K562 (cell line): ENCODE measurements around the gene ANKMY1. TPM values are rescaled to one million over a fixed set of nuclear protein-coding genes. Genes with fewer than 3 reads are reported as not detected.

Experiments used
- ATAC-seq: fragments of 200-7000 bp; cut with Tn5 transposase; 3 replicates; pipeline ENCODE4 v1.9.1; 2020; ENCODE audit warnings: moderate library complexity
- BruUV-seq: library from RNA; stranded (reverse); fragments of 400-500 nt; replicated peaks from 2 replicates; lab custom pipeline; 2021; lab: Mats Ljungman, UMichigan
- CTCF ChIA-PET: fragments of 300-600 bp; formaldehyde crosslinking; extraction: SDS; loops from one replicate; lab custom pipeline; 2021; ENCODE audit warnings: low intra/inter-chr PET ratio; lab: Yijun Ruan, JAX
- POLR2A ChIA-PET: fragments of 300-600, 350-650 bp; sonication (Branson Sonifier 250); formaldehyde crosslinking; extraction: SDS; loops from one replicate; lab custom pipeline; 2021; ENCODE audit warnings: antibody characterized with exemption, inconsistent platforms; lab: Yijun Ruan, JAX
- DNase-seq, 4 experiments: peaks; one replicate each; pipeline versions ENCODE4 v3.0.0 to v3.0.0-alpha.2; 2011 to 2018; ENCODE audit warnings: low spot score in 3 of 4, mixed read lengths in 3 of 4; ENCODE audit errors: extremely low read depth in 1 of 4
- FAIRE-seq: peaks from 2 replicates; lab custom pipeline; 2011; peaks lifted over from hg19 to GRCh38; lab: Jason Lieb, UNC
- H2AFZ ChIP-seq: 2 replicates; pipeline ENCODE4 v1.6.0; 2011; ENCODE audit warnings: low read depth, low read length, control low read depth, inconsistent platforms
- H3K27ac ChIP-seq: fragments of 200-600 bp; 3 replicates; pipeline ENCODE4 v1.8.0; 2011; ENCODE audit warnings: low read depth, mild to moderate bottlenecking, control low read depth, inconsistent platforms, low read length, moderate library complexity, mixed read lengths; ENCODE audit errors: extremely low read depth
- H3K27me3 ChIP-seq, 2 experiments: fragments of 300-600 bp in 1 of 2; 2 replicates in 1 of 2; 3 replicates in 1 of 2; pipeline versions ENCODE4 v1.6.0 to v1.8.0; 2011; ENCODE audit warnings: inconsistent platforms in 2 of 2, low read length in 2 of 2, mild to moderate bottlenecking in 1 of 2, mixed read lengths in 1 of 2, moderate library complexity in 1 of 2; ENCODE audit not compliant: control insufficient read depth in 2 of 2, insufficient read depth in 2 of 2
- H3K36me3 ChIP-seq: fragments of 300-600 bp; 3 replicates; pipeline ENCODE4 v1.8.0; 2011; ENCODE audit warnings: mild to moderate bottlenecking, low read length, inconsistent platforms; ENCODE audit not compliant: control insufficient read depth, insufficient read depth
- H3K4me1 ChIP-seq, 2 experiments: fragments of 200-600 bp in 1 of 2; replicated peaks in 1 of 2; 2 replicates in 1 of 2; 3 replicates in 1 of 2; pipeline versions ENCODE4 v1.5.1 to v1.8.0; 2011; ENCODE audit warnings: inconsistent platforms in 2 of 2, low read length in 2 of 2, mild to moderate bottlenecking in 1 of 2, mixed read lengths in 1 of 2, moderate library complexity in 1 of 2; ENCODE audit not compliant: control insufficient read depth in 2 of 2, insufficient read depth in 2 of 2
- H3K4me2 ChIP-seq: 2 replicates; pipeline ENCODE4 v1.6.1; 2011; ENCODE audit warnings: low read length, control low read depth, inconsistent platforms, mixed read lengths; ENCODE audit not compliant: insufficient read depth
- H3K4me3 ChIP-seq: fragments of 200-600 bp; sonication (generic), shearing (Covaris generic); 2 replicates; pipeline ENCODE4 v1.5.1; 2016; ENCODE audit warnings: control low read depth, inconsistent platforms
- H3K79me2 ChIP-seq: fragments of 200-600 bp; 3 replicates; pipeline ENCODE4 v1.8.0; 2011; ENCODE audit warnings: low read length, inconsistent platforms; ENCODE audit not compliant: control insufficient read depth, insufficient read depth
- H3K9ac ChIP-seq, 2 experiments: 2 replicates each; pipeline versions ENCODE4 v1.6.0 to v1.6.1; 2011; ENCODE audit warnings: low read depth in 2 of 2, low read length in 2 of 2, control low read depth in 1 of 2, inconsistent platforms in 1 of 2, mild to moderate bottlenecking in 1 of 2, mixed read lengths in 1 of 2; ENCODE audit not compliant: insufficient read depth in 1 of 2
- H3K9me1 ChIP-seq: one replicate; pipeline ENCODE4 v1.6.0; 2011; ENCODE audit warnings: inconsistent platforms, mild to moderate bottlenecking, low read length, moderate library complexity; ENCODE audit not compliant: control insufficient read depth, insufficient read depth
- H3K9me3 ChIP-seq: replicated peaks from 2 replicates; pipeline ENCODE4 v1.5.1; 2011; ENCODE audit warnings: low read depth, low read length, inconsistent platforms; ENCODE audit not compliant: control insufficient read depth, insufficient read depth
- H4K20me1 ChIP-seq: replicated peaks from 2 replicates; pipeline ENCODE4 v1.6.1; 2011; ENCODE audit warnings: low read length, inconsistent platforms, mixed read lengths; ENCODE audit not compliant: control insufficient read depth, insufficient read depth
- FIP1L1 ChIP-seq: fragments of 200-400 bp; formaldehyde crosslinking; IDR thresholded peaks from 2 replicates; pipeline ENCODE4 v1.6.1; 2018; ENCODE audit warnings: mild to moderate bottlenecking, low read depth, low read length; ENCODE audit not compliant: poor library complexity, severe bottlenecking
- GATA2 ChIP-seq: sonication (generic); formaldehyde crosslinking; IDR thresholded peaks from 2 replicates; pipeline ENCODE4 v1.4.0; 2020; ENCODE audit warnings: mild to moderate bottlenecking, missing genetic modification reagents
- HMBOX1 ChIP-seq: sonication (generic); IDR thresholded peaks from 2 replicates; pipeline ENCODE4 v1.6.1; 2016
- PHF21A ChIP-seq: fragments of 450-650 bp; IDR thresholded peaks from 2 replicates; pipeline ENCODE4 v1.6.1; 2017; ENCODE audit warnings: low read depth, borderline replicate concordance
- POLR2A ChIP-seq: fragments of 450-650 bp; conservative IDR thresholded peaks from 2 replicates; pipeline ENCODE4 v1.6.1; 2016
- RBFOX2 ChIP-seq: fragments of 200-400 bp; formaldehyde crosslinking; IDR thresholded peaks from 2 replicates; pipeline ENCODE4 v1.6.1; 2017; ENCODE audit warnings: low read depth, mild to moderate bottlenecking, low read length, moderate library complexity
- ZHX1 ChIP-seq: fragments of 150-350 bp; conservative IDR thresholded peaks from 2 replicates; pipeline ENCODE4 v1.6.1; 2014; ENCODE audit warnings: low read length
- ZNF282 ChIP-seq: sonication (generic); formaldehyde crosslinking; IDR thresholded peaks from 2 replicates; pipeline ENCODE4 v1.8.1; 2023; ENCODE audit warnings: missing genetic modification reagents
- ZNF740 ChIP-seq, 3 experiments: fragments of 200-800 bp in 1 of 3; sonication (Bioruptor generic) in 1 of 3; sonication (generic) in 1 of 3; formaldehyde crosslinking in 1 of 3; IDR thresholded peaks; 2 replicates each; pipeline versions ENCODE4 v1.6.1 to v1.8.0; 2016 to 2022; ENCODE audit warnings: mild to moderate bottlenecking in 2 of 3, missing compliant biosample characterization in 2 of 3, missing genetic modification characterization in 2 of 3, missing genetic modification reagents in 1 of 3
- WGBS: fragments of 100-300 bp; shearing (Covaris generic); methylation state at CpG from one replicate; pipeline ENCODE4 v1.1.6; 2016; ENCODE audit warnings: low coverage, mixed read lengths; ENCODE audit not compliant: insufficient coverage; ENCODE audit errors: missing lambda C conversion rate; 5-methylcytosine and 5-hydroxymethylcytosine counted together
- in situ Hi-C: fragments of 300-500 bp; cut with MboI; formaldehyde crosslinking; loops from 4 replicates; pipeline ENCODE4 v1.15.0; 2018; ENCODE audit warnings: inconsistent platforms, mixed read lengths
- intact Hi-C: fragments of 100-400 bp; cut with micrococcal nuclease; formaldehyde crosslinking; loops from 2 replicates; pipeline ENCODE4 v1.14.2; 2022
- polyA plus RNA-seq, 8 experiments: library from polyadenylated mRNA; depleted of rRNA in 4 of 8; stranded (reverse) in 5 of 8; unstranded in 3 of 8; fragments of >200 nt; fragmentation: Nextera tagmentation in 2 of 8; fragmentation: Illumina TruSeq in 1 of 8; extraction: Ambion mirVana in 2 of 8; extraction: Trizol in 1 of 8; gene quantifications; 2 replicates each; pipeline versions ENCODE4 v1.2.1 to v1.2.3, GENCODE V29; 2011 to 2014; ENCODE audit warnings: inconsistent platforms in 1 of 8, missing spikeins in 1 of 8
- total RNA-seq, 7 experiments: library from RNA; depleted of rRNA in 6 of 7; stranded (reverse); fragments of >200 nt in 6 of 7; fragmentation: Illumina TruSeq in 2 of 7; extraction: Trizol in 2 of 7; gene quantifications; 2 replicates each; pipeline versions ENCODE4 v1.2.1 to v1.2.3, GENCODE V29; 2011 to 2021; ENCODE audit warnings: low replicate concordance in 1 of 7

ANKMY1 gene
- total and polyA plus RNA-seq, 9 of the 15 experiments (the other 6 are each of a cell fraction or from before 2014, with no cell fraction given): 0.75 to 15.1 (median 11.7) TPM

GRCh38 chr2:240576436-240577205 is 18.8 kb upstream of the ANKMY1 start:
- peaks cover 8% of the 10 kb centered on the region for H3K9me1 ChIP-seq
- H3K4me3 ChIP-seq: no peak overlapping the region
- no peaks in the 10 kb centered on the region for H3K27me3 ChIP-seq
- TF ChIP-seq ZNF282 (CRISPR knock-in tag): no peak
- no peak for TF ChIP-seq POLR2A
- peak; percentile 27 for TF ChIP-seq RBFOX2
- H3K9me3 ChIP-seq: no peaks in the 10 kb centered on the region
- no peak overlapping the region for H2AFZ ChIP-seq
- 89% methylated on average over 16 of the region's 32 CpGs for WGBS
- no peak overlapping the region for H3K4me2 ChIP-seq
- CTCF ChIA-PET: no interaction called here
- H3K79me2 ChIP-seq: peaks cover 10% of the 10 kb centered on the region
- POLR2A ChIA-PET: interaction anchor here (0.6 to 0.7 kb wide), 2 partner anchors 11 to 114 kb away, joined by 3 read pairs; no protein-coding TSS in a partner anchor
- intact Hi-C loops (no loop called here), in situ Hi-C loops (no loop called here)
- no peak overlapping the region for H3K27ac ChIP-seq
- peaks cover 37% of the 10 kb centered on the region; the same call in 2 of the 3 replicates for H3K36me3 ChIP-seq
- H3K9ac ChIP-seq: no peak overlapping the region; a peak in 1 of 4 replicates
- no peaks in the 10 kb centered on the region; the same call in 1 of the 2 replicates for H4K20me1 ChIP-seq
- peaks cover 18 to 43% of the 10 kb centered on the region in 2 experiments for H3K4me1 ChIP-seq
- ATAC-seq (no peak), FAIRE-seq (no peak), DNase-seq (no peak)
- no TSS peak for BruUV-seq

GRCh38 chr2:240576036-240576435 is 18.2 kb upstream of the ANKMY1 start:
- BruUV-seq: no TSS peak
- Histone ChIP-seq H3K9me1 (peaks cover 8% of the 10 kb centered on the region), H3K36me3 (peaks cover 37% of the 10 kb centered on the region; the same call in 2 of the 3 replicates), H3K4me2 (no peak overlapping the region), H3K79me2 (peaks cover 15% of the 10 kb centered on the region), H3K9me3 (no peaks in the 10 kb centered on the region), H3K4me3 (no peak overlapping the region), H2AFZ (no peak overlapping the region), H3K27me3 (no peaks in the 10 kb centered on the region), H4K20me1 (no peaks in the 10 kb centered on the region; the same call in 1 of the 2 replicates), H3K27ac (no peak overlapping the region), H3K4me1 (peaks cover 18 to 48% of the 10 kb centered on the region in 2 experiments), H3K9ac (no peak overlapping the region)
- POLR2A ChIA-PET: interaction anchor here (0.5 to 0.7 kb wide), 4 partner anchors 11 to 526 kb away, joined by 3 read pairs; no protein-coding TSS in a partner anchor
- intact Hi-C loops: no loop called here
- ATAC-seq: no peak
- 97% methylated on average over 3 of the region's 6 CpGs for WGBS
- CTCF ChIA-PET: no interaction called here
- DNase-seq: no peak
- FAIRE-seq: no peak
- in situ Hi-C loops: no loop called here
- TF ChIP-seq FIP1L1: no peak
- no peak for TF ChIP-seq PHF21A
- TF ChIP-seq ZHX1: no peak
- no peak for TF ChIP-seq ZNF740 (CRISPR knock-in tag; IDR thresholded peaks at IDR 0.05)
- no peak for TF ChIP-seq ZNF740 (tag; IDR thresholded peaks at IDR 0.05)
- TF ChIP-seq HMBOX1: no peak
- no peak for TF ChIP-seq GATA2 (CRISPR knock-in tag)
